DLD1 (cell line): ENCODE measurements around the gene DBT.
"Not testable (repeated sequence)": the region's sequence is repeated elsewhere in the genome, so short reads cannot be mapped to it uniquely, and the experiment has no call there.

Experiments
- in situ Hi-C: cut with HindIII; loops from 2 replicates; pipeline ENCODE4 v1.10.0; 2017; ENCODE audit warnings: low sequenced_read_pairs

The DBT gene

GRCh38 chr1:100202703-100203102, 46.9 kb downstream of the DBT start:
- in situ Hi-C loops: not testable (repeated sequence)

GRCh38 chr1:100200060-100200459, 49.6 kb downstream of the DBT start:
- in situ Hi-C loops: not testable (repeated sequence)

GRCh38 chr1:100198596-100198995, 51.0 kb downstream of the DBT start:
- in situ Hi-C loops: no loop called here

- in situ Hi-C loops: no loop called here
Observed at GRCh38 chr1:100188617-100189016, 61.0 kb downstream of the DBT start.

GRCh38 chr1:100187912-100188311, 61.7 kb downstream of the DBT start:
- in situ Hi-C loops: no loop called here

- in situ Hi-C loops: no loop called here
Observed at GRCh38 chr1:100184536-100184935, 65.1 kb downstream of the DBT start.

- in situ Hi-C loops: no loop called here
Observed at GRCh38 chr1:100183370-100183769, 66.3 kb downstream of the DBT start.

GRCh38 chr1:100178091-100178490, 71.5 kb downstream of the DBT start, which contains the start of gene LRRC39:
LRRC39 (minus strand) TSS chr1:100178256; CDS start chr1:100168516, 9,740 bp downstream.
- in situ Hi-C loops: no loop called here

GRCh38 chr1:100177295-100178041, 72.2 kb downstream of the DBT start:
- in situ Hi-C loops: no loop called here

GRCh38 chr1:100168051-100168450, 81.6 kb downstream of the DBT start:
- in situ Hi-C loops: no loop called here

- in situ Hi-C loops: no loop called here
Observed at GRCh38 chr1:100164702-100165101, 84.9 kb downstream of the DBT start.

GRCh38 chr1:100164216-100164615, 85.4 kb downstream of the DBT start:
- in situ Hi-C loops: no loop called here

GRCh38 chr1:100162881-100163280, 86.8 kb downstream of the DBT start:
- in situ Hi-C loops: no loop called here

GRCh38 chr1:100152271-100152670, 97.4 kb downstream of the DBT start:
- in situ Hi-C loops: no loop called here

- in situ Hi-C loops: no loop called here
Observed at GRCh38 chr1:100151679-100152078, 98.0 kb downstream of the DBT start.

GRCh38 chr1:100147875-100148274, 101.8 kb downstream of the DBT start:
- in situ Hi-C loops: no loop called here

- in situ Hi-C loops: no loop called here
Observed at GRCh38 chr1:100146958-100147357, 102.7 kb downstream of the DBT start.

GRCh38 chr1:100145116-100145515, 104.5 kb downstream of the DBT start:
- in situ Hi-C loops: no loop called here

GRCh38 chr1:100142343-100142742, 107.3 kb downstream of the DBT start:
- in situ Hi-C loops: no loop called here

- in situ Hi-C loops: no loop called here
Observed at GRCh38 chr1:100141192-100141591, 108.4 kb downstream of the DBT start.

GRCh38 chr1:100137602-100138001, 112.0 kb downstream of the DBT start:
- in situ Hi-C loops: no loop called here
